Frontal cortex (tissue), 4 donors: Measurements from ENCODE around the gene GABBR2. TPM values are rescaled to one million over a fixed set of nuclear protein-coding genes. Genes with fewer than 3 reads are reported as not detected.
A peak's percentile ranks its signal among the peaks of the same experiment; 100 is the strongest.

Experiments used
- DNase-seq, 2 donors: peaks; one replicate each; pipeline ENCODE4 v3.0.0; 2012; ENCODE audit warnings: low spot score in 2 of 2
- FAIRE-seq: peaks from 2 replicates; lab custom pipeline; 2012; peaks lifted over from hg19 to GRCh38; lab: Jason Lieb, UNC
- total RNA-seq: library from RNA; depleted of rRNA; stranded (reverse); fragments of >200 nt; gene quantifications from one replicate; pipeline ENCODE4 v1.2.3, GENCODE V29; 2014
- donor health status: control.
- donor health status: control.
- donor health status: control.

Gene GABBR2
- total RNA-seq, 1 donor from 2014 or later: 39.9 TPM

DNA sequence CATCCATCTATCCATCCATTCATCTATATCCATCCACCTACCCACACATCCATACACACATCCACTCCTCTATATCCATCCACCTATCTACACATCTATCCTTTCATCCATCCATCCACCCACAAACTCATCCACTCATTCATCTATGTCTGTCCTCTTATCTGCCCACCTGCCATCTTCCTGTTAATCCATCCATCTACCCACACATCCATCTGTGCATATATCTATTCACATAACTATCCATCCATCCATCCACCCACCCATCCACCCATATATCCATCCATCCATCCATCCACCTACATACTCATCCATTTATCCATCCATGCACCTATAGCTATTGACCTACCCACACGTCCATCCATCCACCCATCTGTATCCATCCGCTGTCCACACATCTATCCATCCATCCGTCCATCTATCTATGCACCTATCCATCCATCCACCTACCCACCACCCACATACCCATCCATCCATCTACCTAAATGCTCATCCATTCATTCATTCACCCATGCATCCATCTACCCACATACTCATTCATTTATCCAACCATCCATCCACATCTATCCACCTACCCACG is 271.2 kb downstream of the GABBR2 start:
- DNase-seq (no peak), FAIRE-seq (no peak)

DNA sequence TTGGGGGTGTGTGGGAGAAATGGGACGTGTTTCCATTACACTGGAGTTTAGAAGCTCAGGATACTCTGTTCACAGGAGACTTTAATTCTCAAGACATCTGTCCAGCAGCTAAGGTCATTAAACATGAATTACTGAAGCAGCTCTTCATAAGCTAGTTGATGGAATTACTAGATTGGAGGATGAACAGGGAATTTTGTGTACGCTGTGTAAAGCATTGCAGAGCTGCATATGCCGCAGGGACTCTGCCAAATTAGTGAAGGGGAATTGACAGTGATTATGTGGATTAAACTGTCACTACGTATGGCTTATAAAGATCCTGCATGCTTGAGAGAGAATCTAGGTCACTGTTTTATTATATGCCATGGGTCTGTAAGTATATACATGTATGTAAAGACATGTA is 275.8 kb downstream of the GABBR2 start:
- FAIRE-seq (no peak), DNase-seq (no peak)

DNA sequence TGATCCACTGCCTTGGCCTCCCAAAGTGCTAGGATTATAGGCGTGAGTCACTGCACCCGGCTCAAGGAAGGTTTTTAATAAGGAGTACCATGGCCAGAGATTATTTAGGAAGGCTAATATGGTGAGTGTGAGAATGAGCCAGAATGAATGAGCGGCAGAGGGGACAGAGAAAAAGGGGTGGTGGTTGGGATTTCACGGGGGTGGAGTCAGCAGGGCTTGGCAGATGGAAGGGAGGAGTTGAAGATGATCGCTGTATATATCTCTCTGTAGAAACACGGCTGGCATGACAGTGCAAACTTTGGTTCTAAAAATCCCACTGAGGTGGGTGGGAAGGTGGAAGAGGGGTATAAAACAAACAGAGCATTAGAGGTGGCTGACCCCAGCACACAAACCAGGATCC is 276.6 kb downstream of the GABBR2 start:
- no peak for DNase-seq
- no peak for FAIRE-seq

DNA sequence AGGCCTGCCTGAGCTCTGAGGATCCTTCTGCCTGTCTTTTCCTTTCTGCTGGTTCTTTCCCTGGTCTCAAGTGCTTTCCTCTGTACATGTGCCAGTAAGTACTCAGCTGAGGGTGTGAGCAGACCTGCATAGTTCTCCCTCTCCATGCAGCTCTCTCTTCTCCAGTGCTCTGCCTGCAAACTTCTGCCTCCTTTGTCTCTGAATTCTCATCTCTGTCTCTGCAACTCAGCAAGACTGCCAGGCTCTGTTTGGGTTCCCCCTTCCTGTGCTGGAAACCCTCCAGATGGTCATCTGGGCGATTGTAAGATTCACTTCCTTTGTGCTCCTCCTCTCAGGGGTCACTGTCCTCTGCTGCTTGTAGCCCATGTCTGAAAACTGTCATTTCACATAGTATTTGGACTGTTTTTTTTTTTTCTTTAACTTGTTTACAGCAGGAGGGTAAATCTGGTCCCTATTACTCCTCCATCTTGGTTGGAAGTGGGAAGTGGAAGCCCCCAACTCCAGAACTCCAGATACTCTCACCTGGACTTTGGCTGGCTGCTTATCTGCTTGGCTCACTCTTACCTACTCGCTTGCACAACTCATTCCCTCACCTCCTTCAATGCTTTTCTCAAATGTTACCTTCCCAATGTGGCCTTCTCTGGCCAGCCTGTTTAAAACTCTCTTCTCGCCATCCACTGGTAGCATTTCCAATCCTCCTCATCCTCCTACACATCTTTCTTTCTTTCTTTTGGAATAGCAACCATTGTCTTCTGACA is 278.0 kb downstream of the GABBR2 start:
- DNase-seq (no peak), FAIRE-seq (no peak)

DNA sequence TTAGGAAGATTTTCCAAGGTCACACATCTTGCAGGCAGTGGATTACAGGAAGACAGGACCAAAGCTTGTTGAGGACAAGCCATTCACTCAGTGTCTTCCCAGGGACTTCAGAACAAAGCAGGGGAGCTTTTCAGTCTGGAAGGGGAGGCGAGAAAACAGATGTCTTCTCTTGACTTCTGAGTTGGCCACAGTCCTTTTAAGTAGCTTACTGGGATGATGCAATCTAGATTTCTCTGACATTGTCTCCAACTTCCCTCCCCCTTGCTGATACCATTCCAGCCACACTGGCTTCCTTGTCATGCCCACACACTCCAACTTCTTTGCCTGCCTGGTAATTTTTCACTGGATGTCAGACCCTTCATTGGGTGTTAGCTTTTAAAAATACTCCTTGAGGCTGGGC is 279.1 kb downstream of the GABBR2 start:
- FAIRE-seq: no peak
- no peak for DNase-seq

DNA sequence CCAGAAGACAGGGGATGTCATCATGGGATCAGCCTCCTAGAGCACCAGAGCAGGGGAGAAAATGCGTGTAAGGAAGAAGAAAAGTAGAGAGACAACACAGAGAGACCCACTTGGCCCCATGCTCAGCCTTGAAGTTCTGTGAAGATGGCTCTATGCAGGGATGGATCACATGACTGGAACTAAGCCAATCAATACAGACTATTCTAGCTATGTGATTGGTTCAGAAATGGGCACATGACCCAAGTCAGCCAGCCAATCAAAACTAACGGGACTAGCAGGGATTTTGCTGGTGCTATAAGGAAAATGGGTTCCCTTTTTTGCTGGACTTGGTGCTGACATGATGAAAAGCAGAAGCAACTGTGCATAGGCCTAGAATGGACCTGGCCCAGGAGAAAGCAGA is 280.3 kb downstream of the GABBR2 start:
- DNase-seq (no peak), FAIRE-seq (no peak)

DNA sequence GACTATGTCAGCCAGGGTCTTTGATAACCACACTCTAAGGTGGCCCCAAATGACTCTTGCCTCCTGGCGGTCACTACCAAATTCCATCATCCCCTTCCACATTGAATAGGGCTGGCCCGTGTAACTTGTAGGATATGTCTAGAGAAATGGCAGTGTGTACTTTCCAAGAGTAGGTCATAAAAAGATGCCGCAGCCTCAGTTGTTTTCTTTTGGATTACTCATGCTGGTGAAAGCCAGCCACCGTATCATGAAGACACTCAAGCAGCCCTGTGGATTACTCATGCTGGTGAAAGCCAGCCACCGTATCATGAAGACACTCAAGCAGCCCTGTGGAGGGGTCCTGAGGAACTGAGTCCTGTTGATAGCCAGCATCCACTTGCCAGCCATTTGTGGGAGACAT is 281.2 kb downstream of the GABBR2 start:
- no peak for FAIRE-seq
- DNase-seq: no peak

DNA sequence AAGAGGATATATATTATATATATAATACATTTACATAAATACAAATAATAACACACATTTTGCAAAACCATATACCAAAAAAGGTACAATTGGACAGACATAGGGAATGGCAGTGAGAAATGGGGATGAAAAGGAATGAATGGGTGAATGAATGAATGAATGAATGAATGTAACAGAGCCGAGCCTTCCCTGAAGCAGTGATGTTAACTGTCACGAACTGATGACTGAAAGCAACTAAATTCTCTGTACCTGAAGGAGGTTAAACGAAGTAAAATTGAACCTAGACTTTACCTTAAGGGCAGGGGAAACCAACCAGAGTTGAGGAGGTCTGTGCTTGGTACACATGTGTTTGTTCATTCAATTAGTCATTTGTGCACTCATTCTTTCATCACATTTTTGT is 283.7 kb downstream of the GABBR2 start:
- no peak for FAIRE-seq
- DNase-seq: no peak

DNA sequence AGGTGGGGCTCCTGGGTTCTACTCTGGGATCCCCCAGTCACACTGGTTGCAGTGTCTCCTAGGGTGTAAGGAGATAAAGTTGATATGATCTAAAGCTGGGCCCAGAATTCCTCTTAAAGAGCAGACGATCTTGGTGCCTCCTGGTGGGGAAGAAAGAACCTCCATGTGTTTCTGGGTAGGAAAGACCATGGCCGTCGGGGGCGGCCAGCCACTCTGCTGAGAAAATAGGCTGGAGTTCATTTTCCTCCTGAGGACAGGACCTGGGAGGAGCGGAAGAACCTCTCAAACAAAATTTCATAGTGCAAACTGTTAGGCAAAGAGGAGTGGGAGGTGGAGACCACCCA is 289.5 kb downstream of the GABBR2 start:
- no peak for DNase-seq
- FAIRE-seq: no peak

DNA sequence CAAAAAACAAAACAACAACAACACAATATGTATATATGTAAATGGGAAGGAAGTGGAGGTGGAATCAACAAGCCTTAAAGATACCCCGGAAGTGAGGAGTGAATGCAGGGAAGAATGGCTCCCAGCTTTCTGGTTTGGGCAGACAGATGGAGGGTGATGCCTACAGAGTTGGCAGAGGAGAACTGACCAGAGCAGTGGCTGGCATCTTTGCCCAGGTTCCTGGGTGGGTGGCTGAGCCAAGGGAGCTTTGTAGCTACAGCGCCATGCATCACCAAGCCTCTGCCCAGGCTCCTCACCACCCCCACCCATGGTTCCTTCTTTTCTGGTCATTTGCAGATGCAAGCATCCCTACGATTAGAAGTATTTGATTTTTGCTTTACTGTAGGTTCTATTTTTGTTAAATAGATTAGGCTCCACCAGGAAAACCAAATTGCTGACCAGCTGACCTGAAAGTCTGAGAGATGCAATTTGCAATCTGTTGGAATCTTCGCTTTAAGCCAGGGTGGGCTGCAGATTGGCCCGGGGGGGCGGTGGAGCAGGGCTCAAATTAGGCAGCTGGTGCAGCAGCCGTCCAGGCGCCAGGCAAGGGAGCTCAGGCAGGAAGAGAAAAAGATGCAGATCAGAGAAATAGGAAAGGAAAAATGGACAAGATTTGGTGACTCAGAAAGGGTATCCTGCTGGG is 290.0 kb downstream of the GABBR2 start:
- DNase-seq (no peak), FAIRE-seq (no peak)

DNA sequence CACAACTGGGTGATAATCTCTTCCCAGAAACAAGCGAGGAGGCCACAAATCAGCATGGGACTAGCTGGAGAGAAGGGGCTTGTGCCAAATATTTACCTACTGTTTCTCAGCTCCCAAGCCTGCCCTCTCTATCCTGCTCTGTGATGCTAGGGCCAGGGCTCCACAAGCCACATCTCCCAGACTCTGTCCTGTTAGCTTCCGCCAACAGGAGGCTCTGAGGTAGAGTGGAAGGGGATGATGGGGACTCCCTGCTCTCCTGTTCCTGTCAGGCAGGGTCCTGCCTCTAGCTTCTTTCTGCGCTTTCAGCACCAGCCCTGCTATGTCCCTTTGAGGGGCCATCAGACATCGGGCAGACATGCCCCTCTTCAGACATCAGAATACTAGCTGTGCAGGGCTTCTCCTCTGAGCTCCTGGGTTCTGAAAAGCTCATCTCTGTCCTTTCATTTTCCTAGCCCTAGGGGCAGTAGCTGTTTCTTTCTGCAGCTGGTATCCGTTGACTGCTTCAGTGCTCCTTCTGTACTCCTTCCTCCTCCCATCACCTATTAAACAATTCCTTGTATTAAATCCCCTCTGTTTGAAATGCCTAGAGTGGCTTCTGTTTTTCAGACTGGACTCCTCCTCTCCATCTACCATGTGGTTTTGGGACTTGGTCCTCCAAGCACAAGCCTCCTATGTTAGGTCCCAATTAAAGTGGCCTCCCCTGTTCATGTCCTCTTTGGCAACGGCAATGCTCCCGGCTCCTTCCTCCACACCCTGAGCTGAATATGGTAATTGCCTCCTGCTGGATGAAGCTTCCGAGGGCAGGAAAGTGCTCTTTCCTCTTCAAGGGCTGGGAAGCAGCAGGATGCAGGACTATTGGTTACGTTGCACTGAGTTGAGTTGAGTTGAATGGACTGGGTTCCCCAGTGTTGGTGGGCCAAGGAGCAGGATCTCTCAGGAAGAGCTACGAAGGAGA is 292.2 kb downstream of the GABBR2 start:
- DNase-seq: no peak
- no peak for FAIRE-seq

DNA sequence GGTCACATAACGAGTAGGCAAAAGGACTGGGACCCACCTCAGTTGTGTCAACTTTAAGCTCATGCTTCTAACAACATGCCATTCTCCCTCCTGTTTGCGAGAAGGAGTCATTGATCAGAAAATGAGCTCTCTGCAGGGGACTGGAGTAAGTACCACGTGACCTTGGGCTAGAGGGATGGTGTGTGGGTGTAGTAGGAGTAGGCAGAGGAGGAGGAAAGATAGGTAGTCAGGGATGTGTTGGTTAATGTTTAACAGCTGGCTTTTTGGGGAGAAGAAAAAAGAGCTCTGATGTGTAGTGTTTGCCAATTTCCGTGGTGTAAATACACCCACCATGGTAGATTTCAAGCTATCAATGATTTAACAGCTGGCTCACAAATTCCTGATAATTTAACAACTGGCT is 293.0 kb downstream of the GABBR2 start:
- DNase-seq (no peak), FAIRE-seq (no peak)

DNA sequence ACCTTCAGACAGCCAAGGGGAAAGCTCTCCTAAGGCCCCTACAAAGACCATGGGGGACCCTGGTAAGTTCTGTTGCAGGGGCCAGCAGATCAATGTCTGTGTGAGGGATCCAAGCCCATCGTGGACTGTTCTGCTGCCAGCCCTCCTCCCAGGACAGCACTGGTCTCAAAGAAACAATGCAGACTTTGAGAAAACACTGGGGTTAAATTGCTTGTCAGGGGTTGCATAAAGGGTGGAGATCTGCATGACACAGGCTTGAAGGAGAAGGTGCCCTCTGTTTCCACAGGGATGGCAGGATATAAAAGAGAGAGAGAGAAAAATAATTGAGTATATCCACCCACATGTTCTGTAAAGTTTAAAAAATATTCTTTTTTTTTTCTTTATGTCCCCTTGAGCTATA is 295.7 kb downstream of the GABBR2 start:
- DNase-seq (no peak), FAIRE-seq (no peak)

DNA sequence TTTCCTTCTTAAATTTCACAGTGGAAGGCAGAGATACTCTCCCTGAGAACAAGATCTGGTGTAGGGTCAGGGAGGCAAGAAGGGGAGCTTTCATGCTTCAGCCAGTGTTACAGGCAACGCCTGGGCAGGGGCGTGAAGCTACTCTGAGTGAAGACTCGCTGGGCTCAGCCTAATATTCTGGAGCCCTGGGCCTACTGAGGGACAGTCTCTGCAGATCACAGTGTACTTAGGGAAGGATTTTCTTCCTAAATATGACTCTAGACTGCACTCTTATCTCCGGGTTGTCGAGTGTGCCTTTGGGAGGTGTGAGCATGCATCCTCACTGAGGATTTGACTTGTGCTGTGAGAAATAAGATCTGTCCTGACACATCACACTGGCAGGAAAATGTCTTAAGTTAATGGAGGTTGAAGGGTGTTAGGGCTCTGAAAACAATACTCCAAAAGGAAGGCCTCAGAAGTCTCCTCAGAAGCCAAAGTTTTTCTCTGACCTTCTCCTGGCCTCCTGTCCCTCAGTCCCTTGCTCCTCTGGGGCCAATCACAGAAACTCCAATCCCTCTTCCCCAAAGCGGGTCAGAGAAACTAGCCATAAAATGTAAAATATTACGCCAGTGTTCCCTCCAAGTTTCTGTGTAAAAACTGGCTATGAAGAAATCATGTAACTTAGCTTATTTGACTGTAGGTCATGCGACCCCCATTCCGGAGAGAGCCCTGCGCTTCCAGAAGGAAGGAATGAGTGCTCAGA is 296.5 kb downstream of the GABBR2 start:
- DNase-seq (no peak), FAIRE-seq (no peak)

DNA sequence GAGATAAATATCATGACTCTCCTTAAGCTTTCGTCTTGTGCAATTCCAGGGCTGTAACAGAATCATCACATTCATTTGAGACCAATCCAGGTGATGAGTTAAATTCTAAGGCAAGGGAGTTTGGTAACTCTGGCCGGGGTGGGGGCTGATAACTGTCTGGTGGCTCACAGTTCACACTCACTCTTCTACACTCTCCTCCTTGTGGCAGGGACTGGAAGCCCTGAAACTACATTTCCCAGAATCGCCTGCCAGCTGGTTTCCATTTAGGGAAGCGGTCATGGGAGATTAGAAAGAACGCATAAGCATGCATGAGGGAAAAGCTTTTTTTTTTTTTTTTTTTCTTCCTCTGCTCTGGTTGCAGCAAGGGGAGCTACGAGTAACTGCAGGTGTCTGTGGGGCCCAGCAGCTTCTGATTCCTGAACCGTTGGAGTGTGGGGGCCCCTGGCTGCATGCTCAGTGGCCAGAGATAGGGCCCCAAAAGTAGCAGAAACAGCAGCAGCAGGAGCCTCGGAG is 298.5 kb downstream of the GABBR2 start:
- peak in 1 of 2 donors; percentile 23 for DNase-seq
- no peak for FAIRE-seq

DNA sequence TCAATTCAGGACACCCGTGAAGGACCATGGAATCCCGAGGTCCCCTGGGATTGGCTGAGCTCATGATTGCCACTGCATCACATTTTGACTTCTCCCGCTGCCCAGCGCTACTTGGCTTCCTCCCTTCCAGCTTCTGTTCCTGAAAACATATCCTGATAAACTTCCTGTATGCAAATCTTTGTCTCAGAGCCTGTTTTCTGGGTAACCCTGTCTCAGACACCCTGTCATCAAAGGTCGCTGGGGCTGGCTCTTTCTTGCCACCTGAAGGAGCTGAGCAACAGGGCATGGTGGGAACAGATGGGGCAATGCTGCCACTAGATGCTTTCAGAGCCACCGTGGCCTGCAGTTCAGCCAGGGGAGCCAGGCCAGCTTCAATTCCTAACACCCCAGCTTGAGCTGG is 299.0 kb downstream of the GABBR2 start:
- FAIRE-seq (no peak), DNase-seq (no peak)

DNA sequence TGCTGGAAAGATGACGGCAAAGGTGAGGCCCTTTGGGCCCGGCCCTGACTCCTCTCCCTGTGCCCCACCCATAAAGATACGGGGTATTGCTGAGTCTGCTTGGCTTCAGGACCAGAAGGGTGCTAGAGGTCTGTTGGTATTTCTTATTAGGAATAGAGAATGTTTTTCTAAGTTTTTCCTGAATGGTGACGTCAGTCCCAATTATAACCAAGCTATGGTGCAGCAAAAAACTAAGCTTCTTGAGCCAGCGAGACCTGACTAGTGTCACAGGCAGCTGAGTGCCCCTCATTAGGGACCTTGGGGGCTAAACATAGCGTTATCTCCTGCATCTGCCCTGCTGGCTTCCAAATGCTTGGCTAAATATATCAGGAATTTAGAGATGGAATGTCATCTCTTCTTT is 302.3 kb downstream of the GABBR2 start:
- FAIRE-seq (no peak), DNase-seq (no peak)

DNA sequence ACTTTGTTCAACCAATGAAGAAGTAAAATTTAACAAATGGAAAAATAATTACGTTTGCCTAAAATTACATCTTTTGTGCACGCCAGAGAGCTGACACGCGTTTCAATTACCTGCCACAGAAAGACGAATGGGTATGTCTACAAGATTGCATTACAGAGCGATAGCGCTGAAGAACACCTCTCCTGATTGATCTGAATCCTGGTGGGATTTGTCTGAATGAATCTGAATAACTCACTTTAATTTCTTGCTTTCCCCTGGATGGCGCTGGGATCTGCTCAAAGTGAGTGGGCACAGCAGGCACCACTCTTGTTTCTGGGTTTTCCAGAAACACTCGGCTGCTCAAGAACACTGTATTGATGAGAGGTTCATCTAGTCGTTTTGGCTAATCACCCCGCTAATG is 304.5 kb downstream of the GABBR2 start:
- DNase-seq: no peak
- no peak for FAIRE-seq

DNA sequence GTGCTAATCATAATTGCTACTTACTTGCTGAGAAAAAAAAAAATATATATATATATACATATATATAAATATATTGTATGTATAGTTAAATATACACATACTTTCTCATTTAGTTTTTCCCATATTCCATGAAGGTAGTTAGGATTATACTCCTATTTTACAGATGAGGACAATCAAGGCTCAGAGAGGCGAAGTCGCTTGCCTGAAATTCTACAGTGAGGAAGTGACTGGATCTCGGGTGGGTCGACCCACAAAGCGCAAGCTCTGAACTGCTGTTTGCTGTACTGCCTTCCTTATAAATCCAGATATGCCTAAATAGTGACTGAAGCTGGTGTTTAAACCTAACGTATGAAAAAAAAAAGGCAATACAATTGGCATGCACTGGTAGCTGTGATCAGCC is 305.0 kb downstream of the GABBR2 start:
- FAIRE-seq (no peak), DNase-seq (no peak)
